ENCODE measurements around the gene NLK.
"Not testable (repeated sequence)": the region's sequence is repeated elsewhere in the genome, so short reads cannot be mapped to it uniquely, and the experiment has no call there.

DNA sequence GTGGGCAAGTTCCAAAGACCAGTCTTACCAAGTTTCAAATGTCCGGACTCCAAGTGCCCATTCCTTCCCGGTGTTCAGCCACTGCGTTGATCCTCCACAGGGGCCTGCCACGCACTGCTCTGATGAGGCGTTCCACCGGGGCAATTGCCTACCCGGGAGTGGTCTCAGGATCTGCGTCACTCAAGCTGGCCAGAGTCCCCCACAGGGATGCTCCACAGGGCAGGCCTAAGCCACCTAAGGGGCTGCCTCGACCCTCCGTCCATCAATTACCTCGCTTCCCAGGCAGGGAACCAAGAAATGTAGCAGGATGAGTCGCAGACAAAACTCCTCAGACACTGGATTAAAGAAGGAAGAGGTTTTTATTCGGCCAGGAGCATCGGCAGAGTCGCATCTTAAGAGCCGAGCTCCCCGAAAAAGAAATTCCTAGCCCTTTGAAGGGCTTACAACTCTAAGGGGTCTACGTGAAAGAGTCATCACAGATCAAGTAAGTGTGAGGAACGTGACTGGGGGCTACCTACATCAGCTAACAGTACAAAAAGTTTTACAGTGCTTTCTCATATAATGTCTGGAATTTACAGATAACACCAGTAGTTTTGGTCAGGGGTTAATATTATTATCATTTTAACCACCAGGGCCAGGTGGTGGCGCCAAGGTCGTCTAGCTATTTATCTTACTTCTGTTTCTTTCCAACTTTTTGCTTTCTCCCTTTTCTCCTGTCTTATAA lies 196.2 kb downstream of the NLK start:
- TF ChIP-seq ETV6 (CRISPR knock-in tag; IDR thresholded peaks at IDR 0.05) = not testable (repeated sequence)
- TF ChIP-seq, protein P1, sequence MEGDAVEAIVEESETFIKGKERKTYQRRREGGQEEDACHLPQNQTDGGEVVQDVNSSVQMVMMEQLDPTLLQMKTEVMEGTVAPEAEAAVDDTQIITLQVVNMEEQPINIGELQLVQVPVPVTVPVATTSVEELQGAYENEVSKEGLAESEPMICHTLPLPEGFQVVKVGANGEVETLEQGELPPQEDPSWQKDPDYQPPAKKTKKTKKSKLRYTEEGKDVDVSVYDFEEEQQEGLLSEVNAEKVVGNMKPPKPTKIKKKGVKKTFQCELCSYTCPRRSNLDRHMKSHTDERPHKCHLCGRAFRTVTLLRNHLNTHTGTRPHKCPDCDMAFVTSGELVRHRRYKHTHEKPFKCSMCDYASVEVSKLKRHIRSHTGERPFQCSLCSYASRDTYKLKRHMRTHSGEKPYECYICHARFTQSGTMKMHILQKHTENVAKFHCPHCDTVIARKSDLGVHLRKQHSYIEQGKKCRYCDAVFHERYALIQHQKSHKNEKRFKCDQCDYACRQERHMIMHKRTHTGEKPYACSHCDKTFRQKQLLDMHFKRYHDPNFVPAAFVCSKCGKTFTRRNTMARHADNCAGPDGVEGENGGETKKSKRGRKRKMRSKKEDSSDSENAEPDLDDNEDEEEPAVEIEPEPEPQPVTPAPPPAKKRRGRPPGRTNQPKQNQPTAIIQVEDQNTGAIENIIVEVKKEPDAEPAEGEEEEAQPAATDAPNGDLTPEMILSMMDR (IDR thresholded peaks at IDR 0.05) = not testable (repeated sequence)
- TF ChIP-seq, protein P2, sequence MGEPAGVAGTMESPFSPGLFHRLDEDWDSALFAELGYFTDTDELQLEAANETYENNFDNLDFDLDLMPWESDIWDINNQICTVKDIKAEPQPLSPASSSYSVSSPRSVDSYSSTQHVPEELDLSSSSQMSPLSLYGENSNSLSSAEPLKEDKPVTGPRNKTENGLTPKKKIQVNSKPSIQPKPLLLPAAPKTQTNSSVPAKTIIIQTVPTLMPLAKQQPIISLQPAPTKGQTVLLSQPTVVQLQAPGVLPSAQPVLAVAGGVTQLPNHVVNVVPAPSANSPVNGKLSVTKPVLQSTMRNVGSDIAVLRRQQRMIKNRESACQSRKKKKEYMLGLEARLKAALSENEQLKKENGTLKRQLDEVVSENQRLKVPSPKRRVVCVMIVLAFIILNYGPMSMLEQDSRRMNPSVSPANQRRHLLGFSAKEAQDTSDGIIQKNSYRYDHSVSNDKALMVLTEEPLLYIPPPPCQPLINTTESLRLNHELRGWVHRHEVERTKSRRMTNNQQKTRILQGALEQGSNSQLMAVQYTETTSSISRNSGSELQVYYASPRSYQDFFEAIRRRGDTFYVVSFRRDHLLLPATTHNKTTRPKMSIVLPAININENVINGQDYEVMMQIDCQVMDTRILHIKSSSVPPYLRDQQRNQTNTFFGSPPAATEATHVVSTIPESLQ (CRISPR knock-in tag; IDR thresholded peaks at IDR 0.05) = not testable (repeated sequence)
- TF ChIP-seq, protein P3, sequence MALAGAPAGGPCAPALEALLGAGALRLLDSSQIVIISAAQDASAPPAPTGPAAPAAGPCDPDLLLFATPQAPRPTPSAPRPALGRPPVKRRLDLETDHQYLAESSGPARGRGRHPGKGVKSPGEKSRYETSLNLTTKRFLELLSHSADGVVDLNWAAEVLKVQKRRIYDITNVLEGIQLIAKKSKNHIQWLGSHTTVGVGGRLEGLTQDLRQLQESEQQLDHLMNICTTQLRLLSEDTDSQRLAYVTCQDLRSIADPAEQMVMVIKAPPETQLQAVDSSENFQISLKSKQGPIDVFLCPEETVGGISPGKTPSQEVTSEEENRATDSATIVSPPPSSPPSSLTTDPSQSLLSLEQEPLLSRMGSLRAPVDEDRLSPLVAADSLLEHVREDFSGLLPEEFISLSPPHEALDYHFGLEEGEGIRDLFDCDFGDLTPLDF (CRISPR knock-in tag; IDR thresholded peaks at IDR 0.05) = not testable (repeated sequence)
- TF ChIP-seq, protein P4, sequence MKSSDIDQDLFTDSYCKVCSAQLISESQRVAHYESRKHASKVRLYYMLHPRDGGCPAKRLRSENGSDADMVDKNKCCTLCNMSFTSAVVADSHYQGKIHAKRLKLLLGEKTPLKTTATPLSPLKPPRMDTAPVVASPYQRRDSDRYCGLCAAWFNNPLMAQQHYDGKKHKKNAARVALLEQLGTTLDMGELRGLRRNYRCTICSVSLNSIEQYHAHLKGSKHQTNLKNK (CRISPR knock-in tag; IDR thresholded peaks at IDR 0.05) = not testable (repeated sequence)
- TF ChIP-seq, protein P5, sequence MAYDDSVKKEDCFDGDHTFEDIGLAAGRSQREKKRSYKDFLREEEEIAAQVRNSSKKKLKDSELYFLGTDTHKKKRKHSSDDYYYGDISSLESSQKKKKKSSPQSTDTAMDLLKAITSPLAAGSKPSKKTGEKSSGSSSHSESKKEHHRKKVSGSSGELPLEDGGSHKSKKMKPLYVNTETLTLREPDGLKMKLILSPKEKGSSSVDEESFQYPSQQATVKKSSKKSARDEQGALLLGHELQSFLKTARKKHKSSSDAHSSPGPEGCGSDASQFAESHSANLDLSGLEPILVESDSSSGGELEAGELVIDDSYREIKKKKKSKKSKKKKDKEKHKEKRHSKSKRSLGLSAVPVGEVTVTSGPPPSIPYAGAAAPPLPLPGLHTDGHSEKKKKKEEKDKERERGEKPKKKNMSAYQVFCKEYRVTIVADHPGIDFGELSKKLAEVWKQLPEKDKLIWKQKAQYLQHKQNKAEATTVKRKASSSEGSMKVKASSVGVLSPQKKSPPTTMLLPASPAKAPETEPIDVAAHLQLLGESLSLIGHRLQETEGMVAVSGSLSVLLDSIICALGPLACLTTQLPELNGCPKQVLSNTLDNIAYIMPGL (CRISPR knock-in tag; IDR thresholded peaks at IDR 0.05) = not testable (repeated sequence)
